HepG2 (cell line): ENCODE data around the gene SLC7A8. TPM values are rescaled to one million over a fixed set of nuclear protein-coding genes. Genes with fewer than 3 reads are reported as not detected.

ENCODE experiments used
- ATAC-seq: fragments of 200-7000 bp; cut with Tn5 transposase; 3 replicates; pipeline ENCODE4 v1.9.1; 2020; ENCODE audit warnings: mild to moderate bottlenecking, moderate library complexity
- BruUV-seq: library from RNA; stranded (reverse); fragments of 400-500 nt; replicated peaks from 2 replicates; lab custom pipeline; 2021; lab: Mats Ljungman, UMichigan
- CTCF ChIA-PET: fragments of 300-600 bp; formaldehyde crosslinking; extraction: SDS; loops from one replicate; lab custom pipeline; 2021; ENCODE audit warnings: low total read pairs, inconsistent platforms, low intra/inter-chr PET ratio; lab: Yijun Ruan, JAX
- POLR2A ChIA-PET: fragments of 350-600 bp; sonication (Branson Sonifier 250); formaldehyde crosslinking; loops from one replicate; lab custom pipeline; 2020; ENCODE audit warnings: antibody characterized with exemption, inconsistent platforms; lab: Yijun Ruan, JAX
- DNase-seq: peaks from one replicate; pipeline ENCODE4 v3.0.0-alpha.2; 2015; ENCODE audit warnings: low spot score
- FAIRE-seq: peaks from 3 replicates; lab custom pipeline; 2011; peaks lifted over from hg19 to GRCh38; lab: Jason Lieb, UNC
- H2AFZ ChIP-seq: one replicate; pipeline ENCODE4 v1.6.1; 2011; ENCODE audit warnings: low read length, inconsistent platforms
- H3K27ac ChIP-seq: fragments of 300-600 bp; 3 replicates; pipeline ENCODE4 v1.8.0; 2011; ENCODE audit warnings: mixed run types, mild to moderate bottlenecking, mixed read lengths, low read length, inconsistent platforms; ENCODE audit not compliant: insufficient read depth; ENCODE audit errors: extremely low read length
- H3K27me3 ChIP-seq, 2 experiments: fragments of 200-600 bp in 1 of 2; 2 replicates in 1 of 2; 3 replicates in 1 of 2; pipeline versions ENCODE4 v1.6.0 to v1.8.0; 2011; ENCODE audit warnings: low read length in 2 of 2, mild to moderate bottlenecking in 2 of 2, moderate library complexity in 2 of 2, inconsistent platforms in 1 of 2; ENCODE audit not compliant: insufficient read depth in 2 of 2, control insufficient read depth in 1 of 2
- H3K36me3 ChIP-seq, 2 experiments: fragments of 200-600 bp in 1 of 2; replicated peaks in 1 of 2; 2 replicates in 1 of 2; 3 replicates in 1 of 2; pipeline versions ENCODE4 v1.5.1 to v1.8.0; 2011; ENCODE audit warnings: low read length in 2 of 2, inconsistent platforms in 1 of 2; ENCODE audit not compliant: insufficient read depth in 2 of 2, control insufficient read depth in 1 of 2
- H3K4me1 ChIP-seq: 2 replicates; pipeline ENCODE4 v1.5.1; 2012; ENCODE audit warnings: low read length, inconsistent platforms; ENCODE audit not compliant: insufficient read depth
- H3K4me2 ChIP-seq: 2 replicates; pipeline ENCODE4 v1.6.0; 2011; ENCODE audit warnings: low read depth, low read length, inconsistent platforms
- H3K4me3 ChIP-seq, 3 experiments: fragments of 200-600 bp in 1 of 3; sonication (generic), shearing (Covaris generic) in 1 of 3; replicated peaks in 1 of 3; 2 replicates each; pipeline ENCODE4 v1.5.1; 2011 to 2016; ENCODE audit warnings: low read length in 3 of 3, inconsistent platforms in 2 of 3, low read depth in 2 of 3, mild to moderate bottlenecking in 2 of 3, control low read depth in 1 of 3, mixed read lengths in 1 of 3; ENCODE audit not compliant: insufficient read depth in 1 of 3
- H3K79me2 ChIP-seq: one replicate; pipeline ENCODE4 v1.6.1; 2011; ENCODE audit warnings: low read length, inconsistent platforms; ENCODE audit not compliant: insufficient read depth
- H3K9ac ChIP-seq: 2 replicates; pipeline ENCODE4 v1.6.0; 2011; ENCODE audit warnings: mild to moderate bottlenecking, low read depth, low read length, inconsistent platforms; ENCODE audit not compliant: insufficient read depth
- H3K9me3 ChIP-seq: 2 replicates; pipeline ENCODE4 v1.5.1; 2012; ENCODE audit warnings: mild to moderate bottlenecking, low read length
- H4K20me1 ChIP-seq: 2 replicates; pipeline ENCODE4 v1.6.0; 2011; ENCODE audit warnings: inconsistent platforms, mild to moderate bottlenecking, low read length, moderate library complexity; ENCODE audit not compliant: insufficient read depth
- ETV5 ChIP-seq: IDR thresholded peaks from 2 replicates; pipeline ENCODE4 v1.6.1; 2018; ENCODE audit warnings: missing biosample characterization, missing genetic modification reagents, inconsistent platforms, borderline replicate concordance
- HNF1B ChIP-seq: sonication (generic); formaldehyde crosslinking; IDR thresholded peaks from 2 replicates; pipeline ENCODE4 v1.5.1; 2020; ENCODE audit warnings: mild to moderate bottlenecking, moderate library complexity, missing genetic modification reagents
- IRF9 ChIP-seq: sonication (generic); formaldehyde crosslinking; IDR thresholded peaks from 2 replicates; pipeline ENCODE4 v1.8.0; 2022; ENCODE audit warnings: missing genetic modification reagents, mild to moderate bottlenecking, borderline replicate concordance
- NR1H2 ChIP-seq: sonication (generic); formaldehyde crosslinking; IDR thresholded peaks from 2 replicates; pipeline ENCODE4 v1.8.1; 2022; ENCODE audit warnings: low read depth, missing genetic modification reagents, borderline replicate concordance
- ZFP36 ChIP-seq: fragments of 150-350 bp; IDR thresholded peaks from 2 replicates; pipeline ENCODE4 v1.6.1; 2018; ENCODE audit warnings: borderline replicate concordance, low read length, low read depth; ENCODE audit not compliant: partially characterized antibody
- ZNF75D ChIP-seq: sonication (generic); formaldehyde crosslinking; IDR thresholded peaks from 2 replicates; pipeline ENCODE4 v1.8.1; 2023; ENCODE audit warnings: missing genetic modification reagents, mild to moderate bottlenecking, borderline replicate concordance
- WGBS: methylation state at CpG from one replicate; pipeline ENCODE4 v1.1.6; 2017; ENCODE audit warnings: low lambda C conversion rate; 5-methylcytosine and 5-hydroxymethylcytosine counted together
- in situ Hi-C: cut with HindIII; loops from 2 replicates; pipeline ENCODE4 v1.10.0; 2017; ENCODE audit warnings: low pct_unique_long_range_greater_than_20kb; ENCODE audit not compliant: extremely low pct_ligation_motif_present
- intact Hi-C: fragments of 100-400 bp; cut with micrococcal nuclease; formaldehyde crosslinking; loops from one replicate; pipeline ENCODE4 v1.10.0; 2022; ENCODE audit not compliant: unreplicated experiment
- polyA plus RNA-seq, 8 experiments: library from polyadenylated mRNA; depleted of rRNA in 3 of 8; stranded (reverse) in 7 of 8; unstranded in 1 of 8; fragments of >200 nt; fragmentation: Illumina TruSeq in 4 of 8; extraction: Trizol in 4 of 8; gene quantifications; 2 replicates each; pipeline versions ENCODE4 v1.2.1 to v1.2.3, GENCODE V29; 2011 to 2016; ENCODE audit warnings: low read depth in 4 of 8, missing spikeins in 1 of 8, mixed read lengths in 1 of 8; ENCODE audit not compliant: insufficient read depth in 1 of 8
- total RNA-seq, 5 experiments: library from RNA; depleted of rRNA; stranded (reverse); fragments of >200 nt; fragmentation: Illumina TruSeq; extraction: Trizol; gene quantifications; 2 replicates each; pipeline ENCODE4 v1.2.3, GENCODE V29; 2016; ENCODE audit warnings: low read depth in 1 of 5

Gene SLC7A8
- total and polyA plus RNA-seq, 2 of the 13 experiments (the other 11 are each of a cell fraction or from before 2014, with no cell fraction given): 0.25 TPM; not detected in 1

DNA sequence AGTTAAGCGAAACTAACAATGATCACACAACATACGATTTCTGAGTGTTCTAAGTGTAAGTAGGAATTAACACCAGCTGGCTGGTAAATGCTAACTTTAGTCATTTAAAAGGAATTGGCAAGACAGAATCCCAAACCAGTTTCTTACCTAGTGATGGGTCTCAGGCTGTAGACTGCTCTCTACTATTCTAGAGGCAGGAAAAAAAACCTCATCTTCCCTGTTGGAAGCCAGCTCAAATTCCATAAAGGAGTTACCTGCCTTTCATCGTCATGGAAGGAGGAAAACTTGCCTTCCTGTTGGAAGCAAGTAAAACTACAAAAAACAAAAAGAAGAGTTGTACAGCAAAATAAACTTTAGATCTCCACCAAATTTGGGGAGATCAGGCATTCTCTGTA lies 23.7 kb upstream of the SLC7A8 start:
- Histone ChIP-seq H3K36me3 (no peaks in the 10 kb centered on the region), H3K27me3 (peaks cover 0 to 12% of the 10 kb centered on the region in 2 experiments; a peak in 1 of 5 replicates), H3K79me2 (no peaks in the 10 kb centered on the region), H2AFZ (no peak overlapping the region), H3K9me3 (no peaks in the 10 kb centered on the region), H3K9ac (no peak overlapping the region), H4K20me1 (no peaks in the 10 kb centered on the region), H3K27ac (no peak overlapping the region), H3K4me1 (no peaks in the 10 kb centered on the region), H3K4me2 (no peak overlapping the region), H3K4me3 (no peak overlapping the region)
- TF ChIP-seq ZFP36 (no peak), ETV5 (CRISPR knock-in tag) (no peak), NR1H2 (CRISPR knock-in tag) (no peak), HNF1B (CRISPR knock-in tag) (no peak), ZNF75D (CRISPR knock-in tag) (no peak), IRF9 (CRISPR knock-in tag) (no peak)
- ChIA-PET POLR2A (interaction anchor here (1.1 kb wide), 1 partner anchor 112 kb away, joined by 3 read pairs; the partner anchor contains the start of genes ACIN1 and C14orf119), CTCF (no interaction called here)
- WGBS: 54% methylated on average over 3 of the region's 3 CpGs
- ATAC-seq (no peak), FAIRE-seq (no peak), DNase-seq (no peak)
- intact Hi-C loops (no loop called here), in situ Hi-C loops (no loop called here)
- BruUV-seq: no TSS peak
